RWPE1 (cell line): ENCODE measurements around the gene PPAT.

Experiments
- CTCF ChIA-PET: fragments of 350-600 bp; sonication (Branson Sonifier 250); formaldehyde crosslinking; extraction: SDS; loops from one replicate; lab custom pipeline; 2021; lab: Yijun Ruan, JAX
- POLR2A ChIA-PET: fragments of 400-600 bp; formaldehyde crosslinking; extraction: SDS; loops from one replicate; lab custom pipeline; 2020; ENCODE audit warnings: antibody characterized with exemption; ENCODE audit not compliant: low non-redundant PET; lab: Yijun Ruan, JAX
- DNase-seq: peaks from one replicate; pipeline ENCODE4 v3.0.0; 2012; ENCODE audit warnings: low spot score
- H3K27ac ChIP-seq: fragments of 450-650 bp; 2 replicates; pipeline ENCODE4 v1.5.1; 2017
- TF ChIP-seq, protein P1 (sequence below): fragments of 450-650 bp; conservative IDR thresholded peaks from 2 replicates; pipeline ENCODE4 v1.5.1; 2017; ENCODE audit warnings: low read depth, mild to moderate bottlenecking

The PPAT gene

DNA sequence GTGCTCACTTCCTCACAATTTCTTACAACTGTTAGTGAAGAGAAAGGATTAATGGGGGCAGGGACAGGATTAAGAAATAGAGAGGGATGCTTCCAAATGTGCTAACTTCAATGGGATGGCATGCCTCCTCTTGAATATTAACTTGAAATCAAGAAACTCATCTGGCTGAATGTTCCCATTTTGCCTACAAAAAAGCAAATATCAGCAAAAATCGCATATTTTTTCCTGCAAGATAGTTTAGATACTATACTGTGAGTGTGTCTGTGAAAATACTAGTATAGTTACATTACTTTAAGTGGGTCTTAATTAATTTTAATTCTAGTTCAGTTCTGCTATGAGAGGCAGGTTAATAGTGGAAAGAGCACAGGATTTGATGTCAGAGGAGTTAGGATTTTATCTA, 5.6 kb upstream of the PPAT start:
- TF ChIP-seq, protein P1, sequence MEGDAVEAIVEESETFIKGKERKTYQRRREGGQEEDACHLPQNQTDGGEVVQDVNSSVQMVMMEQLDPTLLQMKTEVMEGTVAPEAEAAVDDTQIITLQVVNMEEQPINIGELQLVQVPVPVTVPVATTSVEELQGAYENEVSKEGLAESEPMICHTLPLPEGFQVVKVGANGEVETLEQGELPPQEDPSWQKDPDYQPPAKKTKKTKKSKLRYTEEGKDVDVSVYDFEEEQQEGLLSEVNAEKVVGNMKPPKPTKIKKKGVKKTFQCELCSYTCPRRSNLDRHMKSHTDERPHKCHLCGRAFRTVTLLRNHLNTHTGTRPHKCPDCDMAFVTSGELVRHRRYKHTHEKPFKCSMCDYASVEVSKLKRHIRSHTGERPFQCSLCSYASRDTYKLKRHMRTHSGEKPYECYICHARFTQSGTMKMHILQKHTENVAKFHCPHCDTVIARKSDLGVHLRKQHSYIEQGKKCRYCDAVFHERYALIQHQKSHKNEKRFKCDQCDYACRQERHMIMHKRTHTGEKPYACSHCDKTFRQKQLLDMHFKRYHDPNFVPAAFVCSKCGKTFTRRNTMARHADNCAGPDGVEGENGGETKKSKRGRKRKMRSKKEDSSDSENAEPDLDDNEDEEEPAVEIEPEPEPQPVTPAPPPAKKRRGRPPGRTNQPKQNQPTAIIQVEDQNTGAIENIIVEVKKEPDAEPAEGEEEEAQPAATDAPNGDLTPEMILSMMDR = no peak
- POLR2A ChIA-PET = interaction anchor here (0.6 kb wide), 1 partner anchor 26 kb away, joined by 8 read pairs; no protein-coding TSS in a partner anchor
- DNase-seq = no peak
- H3K27ac ChIP-seq = no peak overlapping the region
- CTCF ChIA-PET = interaction anchor here (0.9 kb wide), 1 partner anchor 17 kb away, joined by 3 read pairs; no protein-coding TSS in a partner anchor

GRCh38 chr4:56438766-56439165, 3.4 kb upstream of the PPAT start:
- DNase-seq = no peak
- ChIA-PET CTCF (no interaction called here), POLR2A (no interaction called here)
- TF ChIP-seq, protein P1 = no peak
- no peak overlapping the region for H3K27ac ChIP-seq

GRCh38 chr4:56434599-56435139, 746 bp downstream of the PPAT start:
- H3K27ac ChIP-seq = peak overlapping the region; percentile 95
- CTCF ChIA-PET = interaction anchor here (0.6 kb wide), 1 partner anchor 482 kb away, joined by 4 read pairs; no protein-coding TSS in a partner anchor
- DNase-seq = peak; percentile 55
- TF ChIP-seq, protein P1 = no peak
- POLR2A ChIA-PET = interaction anchor here (1.1 to 1.3 kb wide), 2 partner anchors 33 to 47 kb away, joined by 8 to 11 read pairs; partner anchors contain the start of gene AASDH

- POLR2A ChIA-PET = no interaction called here
- no peak for DNase-seq
- CTCF ChIA-PET = interaction anchor here (0.6 to 0.9 kb wide), 2 partner anchors 28 to 297 kb away, joined by 3 to 4 read pairs; no protein-coding TSS in a partner anchor
- H3K27ac ChIP-seq = peak overlapping the region; percentile 37; the same call in 1 of the 2 replicates
- TF ChIP-seq, protein P1 = no peak
Observed at GRCh38 chr4:56433280-56433679, 2.1 kb downstream of the PPAT start.

DNA sequence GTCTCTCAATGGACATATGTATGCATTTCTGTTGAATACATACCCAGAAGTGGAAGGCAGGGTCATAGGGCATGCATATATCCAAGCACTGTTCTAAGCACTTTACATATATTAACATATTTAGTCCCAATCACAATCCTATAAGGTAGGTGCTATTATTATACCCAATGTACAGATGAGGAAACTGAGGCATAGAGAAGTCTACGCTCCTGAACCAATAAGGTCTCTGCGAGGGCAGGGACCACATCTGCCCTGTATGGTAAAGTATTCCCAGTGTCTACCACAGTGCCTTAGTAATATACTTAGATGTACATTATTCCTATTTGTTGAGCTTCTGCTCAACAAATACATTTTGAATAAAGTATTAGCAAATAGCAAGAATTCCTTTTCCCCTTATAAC, 5.2 kb downstream of the PPAT start:
- POLR2A ChIA-PET = no interaction called here
- TF ChIP-seq, protein P1 = no peak
- DNase-seq = no peak
- CTCF ChIA-PET = no interaction called here
- no peak overlapping the region for H3K27ac ChIP-seq

- CTCF ChIA-PET = no interaction called here
- no peak overlapping the region for H3K27ac ChIP-seq
- no peak for DNase-seq
- TF ChIP-seq, protein P1 = no peak
- POLR2A ChIA-PET = no interaction called here
Observed at GRCh38 chr4:56427179-56427578, 8.2 kb downstream of the PPAT start.
